ENCODE measurements around the gene KIAA2012.

GRCh38 chr2:202136526-202136925 is 63.5 kb downstream of the KIAA2012 start:
- TF ChIP-seq CTCF (IDR thresholded peaks at IDR 0.05; ENCODE audit: low read depth, low read length) (no peak), EZH2phosphoT487 (IDR thresholded peaks at IDR 0.05; ENCODE audit: low read depth) (no peak)

Data from OCI-LY3 (cell line).